Measurements from ENCODE around the gene ZC2HC1B.

- TF ChIP-seq, protein P1, sequence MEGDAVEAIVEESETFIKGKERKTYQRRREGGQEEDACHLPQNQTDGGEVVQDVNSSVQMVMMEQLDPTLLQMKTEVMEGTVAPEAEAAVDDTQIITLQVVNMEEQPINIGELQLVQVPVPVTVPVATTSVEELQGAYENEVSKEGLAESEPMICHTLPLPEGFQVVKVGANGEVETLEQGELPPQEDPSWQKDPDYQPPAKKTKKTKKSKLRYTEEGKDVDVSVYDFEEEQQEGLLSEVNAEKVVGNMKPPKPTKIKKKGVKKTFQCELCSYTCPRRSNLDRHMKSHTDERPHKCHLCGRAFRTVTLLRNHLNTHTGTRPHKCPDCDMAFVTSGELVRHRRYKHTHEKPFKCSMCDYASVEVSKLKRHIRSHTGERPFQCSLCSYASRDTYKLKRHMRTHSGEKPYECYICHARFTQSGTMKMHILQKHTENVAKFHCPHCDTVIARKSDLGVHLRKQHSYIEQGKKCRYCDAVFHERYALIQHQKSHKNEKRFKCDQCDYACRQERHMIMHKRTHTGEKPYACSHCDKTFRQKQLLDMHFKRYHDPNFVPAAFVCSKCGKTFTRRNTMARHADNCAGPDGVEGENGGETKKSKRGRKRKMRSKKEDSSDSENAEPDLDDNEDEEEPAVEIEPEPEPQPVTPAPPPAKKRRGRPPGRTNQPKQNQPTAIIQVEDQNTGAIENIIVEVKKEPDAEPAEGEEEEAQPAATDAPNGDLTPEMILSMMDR (IDR thresholded peaks at IDR 0.05), result no peak
- TF ChIP-seq ZFX (IDR thresholded peaks at IDR 0.05; ENCODE audit: borderline replicate concordance), result no peak
Observed at GRCh38 chr6:143949962-143950361, 85.7 kb downstream of the ZC2HC1B start.

Data from 22Rv1 (cell line).